ENCODE results near the gene ARMH4. TPM values are rescaled to one million over a fixed set of nuclear protein-coding genes. Genes with fewer than 3 reads are reported as not detected.
A peak's percentile ranks its signal among the peaks of the same experiment; 100 is the strongest.
"Not testable (repeated sequence)": the region's sequence is repeated elsewhere in the genome, so short reads cannot be mapped to it uniquely, and the experiment has no call there.

Gene ARMH4
- polyA plus RNA-seq, 1 donor from 2014 or later, result 14.1 TPM

DNA sequence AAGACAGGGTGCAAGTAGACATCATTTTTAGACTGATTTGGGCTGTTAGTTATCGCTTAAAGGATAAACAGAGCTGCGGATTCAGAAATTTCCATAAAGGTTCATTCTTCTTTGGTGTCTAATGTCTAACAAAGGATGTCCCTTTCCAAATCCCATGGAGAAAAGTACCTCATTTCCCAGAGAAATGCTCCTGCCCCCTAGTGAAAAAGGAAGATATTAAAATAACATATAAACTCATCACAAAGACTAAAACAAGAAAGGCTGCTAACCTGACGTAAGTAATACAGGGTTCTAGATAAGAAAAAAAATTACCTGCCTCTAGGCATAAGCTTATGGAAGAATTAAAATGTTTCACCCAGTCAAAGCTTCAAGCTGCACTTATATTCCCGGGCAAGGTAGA is 22.8 kb downstream of the ARMH4 start:
- Histone ChIP-seq H3K9me3 (ENCODE audit: low read length) (no peaks in the 10 kb centered on the region), H4K20me1 (ENCODE audit: insufficient read depth) (no peaks in the 10 kb centered on the region), H3F3A (ENCODE audit: insufficient read depth, low read length, poor library complexity, severe bottlenecking) (no peaks in the 10 kb centered on the region), H3K27ac (ENCODE audit: low read length) (peak overlapping the region; percentile 33), H3K27me3 (ENCODE audit: insufficient read depth, low read depth, low read length) (no peaks in the 10 kb centered on the region), H3K9me2 (ENCODE audit: insufficient read depth, low read length) (no peaks in the 10 kb centered on the region), H3K9ac (ENCODE audit: low read length) (no peak overlapping the region), H2AFZ (ENCODE audit: low read depth, low read length) (no peak overlapping the region), H3K79me2 (replicated peaks; ENCODE audit: insufficient read depth, low read length) (no peaks in the 10 kb centered on the region), H3K4me3 (ENCODE audit: low read length) (no peak overlapping the region), H3K36me3 (ENCODE audit: insufficient read depth, low read length) (peaks cover 7% of the 10 kb centered on the region), H3K4me2 (ENCODE audit: low read length) (no peak overlapping the region)
- TF ChIP-seq CTCF (IDR thresholded peaks at IDR 0.05; ENCODE audit: poor library complexity, severe bottlenecking) (peak; percentile 32), MXI1 (conservative IDR thresholded peaks at IDR 0.05; ENCODE audit: poor library complexity, severe bottlenecking) (no peak)

- Histone ChIP-seq H4K20me1 (ENCODE audit: insufficient read depth) (no peaks in the 10 kb centered on the region), H3F3A (ENCODE audit: insufficient read depth, low read length, poor library complexity, severe bottlenecking) (no peaks in the 10 kb centered on the region), H3K36me3 (ENCODE audit: insufficient read depth, low read length) (peaks cover 7% of the 10 kb centered on the region), H3K27me3 (ENCODE audit: insufficient read depth, low read depth, low read length) (no peaks in the 10 kb centered on the region), H3K79me2 (replicated peaks; ENCODE audit: insufficient read depth, low read length) (no peaks in the 10 kb centered on the region), H2AFZ (ENCODE audit: low read depth, low read length) (no peak overlapping the region), H3K9me3 (ENCODE audit: low read length) (no peaks in the 10 kb centered on the region), H3K9ac (ENCODE audit: low read length) (no peak overlapping the region), H3K9me2 (ENCODE audit: insufficient read depth, low read length) (no peaks in the 10 kb centered on the region), H3K27ac (ENCODE audit: low read length) (peak overlapping the region; percentile 33), H3K4me2 (ENCODE audit: low read length) (no peak overlapping the region), H3K4me3 (ENCODE audit: low read length) (no peak overlapping the region)
- TF ChIP-seq TAF1 (IDR thresholded peaks at IDR 0.05; ENCODE audit: low read depth) (no peak), POLR2AphosphoS5 (IDR thresholded peaks at IDR 0.05) (peak; percentile 61), SMC3 (conservative IDR thresholded peaks at IDR 0.05; ENCODE audit: poor library complexity) (no peak), CTCF (IDR thresholded peaks at IDR 0.05; ENCODE audit: poor library complexity, severe bottlenecking) (no peak), EP300 (conservative IDR thresholded peaks at IDR 0.05; ENCODE audit: poor library complexity, severe bottlenecking) (peak; percentile 91), EZH2 (IDR thresholded peaks at IDR 0.05; ENCODE audit: borderline replicate concordance, insufficient read depth, low read length, poor library complexity, severe bottlenecking) (no peak), MXI1 (conservative IDR thresholded peaks at IDR 0.05; ENCODE audit: poor library complexity, severe bottlenecking) (peak; percentile 12), RAD21 (conservative IDR thresholded peaks at IDR 0.05) (no peak)
- TF ChIP-seq, protein P1, sequence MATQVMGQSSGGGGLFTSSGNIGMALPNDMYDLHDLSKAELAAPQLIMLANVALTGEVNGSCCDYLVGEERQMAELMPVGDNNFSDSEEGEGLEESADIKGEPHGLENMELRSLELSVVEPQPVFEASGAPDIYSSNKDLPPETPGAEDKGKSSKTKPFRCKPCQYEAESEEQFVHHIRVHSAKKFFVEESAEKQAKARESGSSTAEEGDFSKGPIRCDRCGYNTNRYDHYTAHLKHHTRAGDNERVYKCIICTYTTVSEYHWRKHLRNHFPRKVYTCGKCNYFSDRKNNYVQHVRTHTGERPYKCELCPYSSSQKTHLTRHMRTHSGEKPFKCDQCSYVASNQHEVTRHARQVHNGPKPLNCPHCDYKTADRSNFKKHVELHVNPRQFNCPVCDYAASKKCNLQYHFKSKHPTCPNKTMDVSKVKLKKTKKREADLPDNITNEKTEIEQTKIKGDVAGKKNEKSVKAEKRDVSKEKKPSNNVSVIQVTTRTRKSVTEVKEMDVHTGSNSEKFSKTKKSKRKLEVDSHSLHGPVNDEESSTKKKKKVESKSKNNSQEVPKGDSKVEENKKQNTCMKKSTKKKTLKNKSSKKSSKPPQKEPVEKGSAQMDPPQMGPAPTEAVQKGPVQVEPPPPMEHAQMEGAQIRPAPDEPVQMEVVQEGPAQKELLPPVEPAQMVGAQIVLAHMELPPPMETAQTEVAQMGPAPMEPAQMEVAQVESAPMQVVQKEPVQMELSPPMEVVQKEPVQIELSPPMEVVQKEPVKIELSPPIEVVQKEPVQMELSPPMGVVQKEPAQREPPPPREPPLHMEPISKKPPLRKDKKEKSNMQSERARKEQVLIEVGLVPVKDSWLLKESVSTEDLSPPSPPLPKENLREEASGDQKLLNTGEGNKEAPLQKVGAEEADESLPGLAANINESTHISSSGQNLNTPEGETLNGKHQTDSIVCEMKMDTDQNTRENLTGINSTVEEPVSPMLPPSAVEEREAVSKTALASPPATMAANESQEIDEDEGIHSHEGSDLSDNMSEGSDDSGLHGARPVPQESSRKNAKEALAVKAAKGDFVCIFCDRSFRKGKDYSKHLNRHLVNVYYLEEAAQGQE (IDR thresholded peaks at IDR 0.05; ENCODE audit: borderline replicate concordance), result peak; percentile 30
Observed at GRCh38 chr14:58128416-58128815, 23.6 kb downstream of the ARMH4 start.

GRCh38 chr14:58122546-58122945 is 29.5 kb downstream of the ARMH4 start:
- H3K9me3 ChIP-seq (ENCODE audit: low read length); H3K27ac ChIP-seq (ENCODE audit: low read length); H3K4me3 ChIP-seq (ENCODE audit: low read length); H3K9ac ChIP-seq (ENCODE audit: low read length); H3F3A ChIP-seq (ENCODE audit: insufficient read depth, low read length, poor library complexity, severe bottlenecking); H3K9me2 ChIP-seq (ENCODE audit: insufficient read depth, low read length); H2AFZ ChIP-seq (ENCODE audit: low read depth, low read length); H3K27me3 ChIP-seq (ENCODE audit: insufficient read depth, low read depth, low read length); H3K79me2 ChIP-seq (replicated peaks; ENCODE audit: insufficient read depth, low read length); H3K36me3 ChIP-seq (ENCODE audit: insufficient read depth, low read length); H4K20me1 ChIP-seq (ENCODE audit: insufficient read depth); H3K4me2 ChIP-seq (ENCODE audit: low read length): not testable (repeated sequence)

Data from neural cell (in vitro differentiated cells).